ENCODE results near the gene STK16. TPM values are rescaled to one million over a fixed set of nuclear protein-coding genes. Genes with fewer than 3 reads are reported as not detected.

STK16 gene
- total and polyA plus RNA-seq, 2 donors: 11.2 to 36.3 TPM

- Histone ChIP-seq H3K4me3 (ENCODE audit: low read depth, low read length) (no peak overlapping the region), H3K36me3 (ENCODE audit: insufficient read depth) (no peaks in the 10 kb centered on the region), H3K4me1 (ENCODE audit: insufficient read depth) (no peaks in the 10 kb centered on the region), H3K27ac (ENCODE audit: low read depth) (no peak overlapping the region)
- no peak for DNase-seq (ENCODE audit: extremely low spot score)
- 88% methylated on average over 25 of the region's 25 CpGs for WGBS
Measured at GRCh38 chr2:219296631-219297391, 51.5 kb downstream of the STK16 start.

GRCh38 chr2:219297766-219298456 lies 52.6 kb downstream of the STK16 start:
- Histone ChIP-seq H3K27ac (ENCODE audit: low read depth) (no peak overlapping the region), H3K4me3 (ENCODE audit: low read depth, low read length) (no peak overlapping the region), H3K36me3 (ENCODE audit: insufficient read depth) (no peaks in the 10 kb centered on the region), H3K4me1 (ENCODE audit: insufficient read depth) (no peaks in the 10 kb centered on the region)
- DNase-seq (ENCODE audit: extremely low spot score): no peak
- 81% methylated on average over 14 of the region's 14 CpGs for WGBS

- Histone ChIP-seq H3K4me1 (ENCODE audit: insufficient read depth) (no peaks in the 10 kb centered on the region), H3K27ac (ENCODE audit: low read depth) (no peak overlapping the region), H3K4me3 (ENCODE audit: low read depth, low read length) (no peak overlapping the region), H3K36me3 (ENCODE audit: insufficient read depth) (no peaks in the 10 kb centered on the region)
- peak; percentile 46 for DNase-seq (ENCODE audit: extremely low spot score)
- 21% methylated on average over 15 of the region's 15 CpGs for WGBS
Measured at GRCh38 chr2:219298759-219299371, 53.6 kb downstream of the STK16 start.

GRCh38 chr2:219299372-219299760 lies 54.1 kb downstream of the STK16 start:
- DNase-seq (ENCODE audit: extremely low spot score): no peak
- Histone ChIP-seq H3K36me3 (ENCODE audit: insufficient read depth) (no peaks in the 10 kb centered on the region), H3K27ac (ENCODE audit: low read depth) (no peak overlapping the region), H3K4me1 (ENCODE audit: insufficient read depth) (no peaks in the 10 kb centered on the region), H3K4me3 (ENCODE audit: low read depth, low read length) (no peak overlapping the region)
- WGBS: 80% methylated on average over 6 of the region's 6 CpGs

Small RNAs within 50 kb of the gene (small RNA-seq; reads per million reads assigned to genes)
- gene MIR153-1: not detected

Other genes starting within 250 kb of the STK16 start
- not detected for gene CFAP65, start 204.0 kb upstream of the STK16 start, total RNA-seq
- not detected for gene CFAP65, start 204.0 kb upstream of the STK16 start, polyA plus RNA-seq
- not detected for gene IHH, start 184.6 kb upstream of the STK16 start, total RNA-seq
- gene IHH, start 184.6 kb upstream of the STK16 start, polyA plus RNA-seq: 0.13 TPM
- gene NHEJ1, start 84.7 kb upstream of the STK16 start, total RNA-seq: 13.3 TPM
- gene NHEJ1, start 84.7 kb upstream of the STK16 start, polyA plus RNA-seq: 17.6 TPM
- 2.2 TPM for gene SLC23A3, start 75.5 kb upstream of the STK16 start, total RNA-seq
- 0.79 TPM for gene SLC23A3, start 75.5 kb upstream of the STK16 start, polyA plus RNA-seq
- gene CNPPD1, start 68.6 kb upstream of the STK16 start, total RNA-seq: 23.0 TPM
- gene CNPPD1, start 68.6 kb upstream of the STK16 start, polyA plus RNA-seq: 77.7 TPM
- 34.7 TPM for gene RETREG2, start 67.2 kb upstream of the STK16 start, total RNA-seq
- gene RETREG2, start 67.2 kb upstream of the STK16 start, polyA plus RNA-seq: 65.4 TPM
- 15.3 TPM for gene ZFAND2B, start 38.7 kb upstream of the STK16 start, total RNA-seq
- gene ZFAND2B, start 38.7 kb upstream of the STK16 start, polyA plus RNA-seq: 38.2 TPM
- gene ABCB6, start 26.5 kb upstream of the STK16 start, total RNA-seq: 25.7 TPM
- 54.8 TPM for gene ABCB6, start 26.5 kb upstream of the STK16 start, polyA plus RNA-seq
- gene ATG9A, start 15.8 kb upstream of the STK16 start, total RNA-seq: 20.7 TPM
- 54.6 TPM for gene ATG9A, start 15.8 kb upstream of the STK16 start, polyA plus RNA-seq
- 30.6 TPM for gene ANKZF1, start 15.7 kb upstream of the STK16 start, total RNA-seq
- gene ANKZF1, start 15.7 kb upstream of the STK16 start, polyA plus RNA-seq: 22.3 TPM
- 12.0 TPM for gene GLB1L, start within 50 bp of the STK16 start, total RNA-seq
- 6.5 TPM for gene GLB1L, start within 50 bp of the STK16 start, polyA plus RNA-seq
- not detected for gene TUBA4B, start 7.8 kb downstream of the STK16 start, total RNA-seq
- gene TUBA4B, start 7.8 kb downstream of the STK16 start, polyA plus RNA-seq: not detected
- gene TUBA4A, start 8.4 kb downstream of the STK16 start, total RNA-seq: 4.8 TPM
- gene TUBA4A, start 8.4 kb downstream of the STK16 start, polyA plus RNA-seq: 41.9 TPM
- gene DNAJB2, start 33.9 kb downstream of the STK16 start, total RNA-seq: 38.7 TPM
- gene DNAJB2, start 33.9 kb downstream of the STK16 start, polyA plus RNA-seq: 76.9 TPM
- gene PTPRN, start 63.9 kb downstream of the STK16 start, total RNA-seq: 1.0 TPM
- gene PTPRN, start 63.9 kb downstream of the STK16 start, polyA plus RNA-seq: 2.1 TPM
- not detected for gene RESP18, start 87.3 kb downstream of the STK16 start, total RNA-seq
- gene RESP18, start 87.3 kb downstream of the STK16 start, polyA plus RNA-seq: not detected
- 36.9 TPM for gene DNPEP, start 142.4 kb downstream of the STK16 start, total RNA-seq
- gene DNPEP, start 142.4 kb downstream of the STK16 start, polyA plus RNA-seq: 96.8 TPM
- gene DES, start 172.9 kb downstream of the STK16 start, total RNA-seq: 1,909 TPM
- 8,236 TPM for gene DES, start 172.9 kb downstream of the STK16 start, polyA plus RNA-seq
- gene SPEG, start 189.4 kb downstream of the STK16 start, total RNA-seq: 31.2 TPM
- gene SPEG, start 189.4 kb downstream of the STK16 start, polyA plus RNA-seq: 226 TPM